ENCODE results near the gene DUSP8. TPM values are rescaled to one million over a fixed set of nuclear protein-coding genes. Genes with fewer than 3 reads are reported as not detected.

Gene DUSP8
- total RNA-seq, 2 experiments from 2014 or later, result 83.9 to 91.2 TPM

GRCh38 chr11:1515082-1516060 lies 56.7 kb downstream of the DUSP8 start:
- TF ChIP-seq CTCF (IDR thresholded peaks at IDR 0.05), result peak; percentile 84
- Histone ChIP-seq H3K4me1 (ENCODE audit: insufficient read depth, low read length) (peaks cover 70% of the 10 kb centered on the region), H3K36me3 (ENCODE audit: insufficient read depth, low read length) (peaks cover 11% of the 10 kb centered on the region), H3K4me3 (ENCODE audit: low read length) (no peak overlapping the region), H3K27me3 (ENCODE audit: control insufficient read depth in 1 of 2, insufficient read depth in 2 of 2, low read length in 2 of 2) (no peaks in the 10 kb centered on the region), H3K27ac (ENCODE audit: low read depth in 1 of 2, low read length in 2 of 2) (no peak overlapping the region), H3K9me3 (ENCODE audit: control insufficient read depth in 1 of 2, insufficient read depth in 1 of 2, low read length in 2 of 2) (no peaks in the 10 kb centered on the region)
- ATAC-seq (ENCODE audit: poor library complexity), result peak; percentile 80
- Mint-ChIP-seq H3K27me3 (no peaks in the 10 kb centered on the region), H3K4me1 (ENCODE audit: low read depth) (peaks cover 66% of the 10 kb centered on the region), H3K27ac (peak overlapping the region; percentile 29), H3K4me3 (peak overlapping the region; percentile 42), H3K9me3 (no peaks in the 10 kb centered on the region), H3K36me3 (ENCODE audit: low read depth) (peaks cover 10% of the 10 kb centered on the region)
- intact Hi-C loops (cut with DNase I, micrococcal nuclease), result loop anchor here (1.0 to 10.0 kb wide), 5 partner anchors 63 to 671 kb away; partner anchors contain the start of genes POLR2L (in 1 of the 2) and TSPAN4 (in 1 of the 2)
- peak; percentile 55 to 83 (median 68) for DNase-seq
- POLR2A ChIA-PET, result no interaction called here
- CTCF ChIA-PET, result interaction anchor here (1.4 to 1.8 kb wide), 2 partner anchors 59 to 312 kb away, joined by 6 to 9 read pairs; no protein-coding TSS in a partner anchor

GRCh38 chr11:1514336-1515061 lies 57.6 kb downstream of the DUSP8 start:
- H3K27me3 Mint-ChIP-seq, result no peaks in the 10 kb centered on the region
- Histone ChIP-seq H3K9me3 (ENCODE audit: control insufficient read depth in 1 of 2, insufficient read depth in 1 of 2, low read length in 2 of 2) (no peaks in the 10 kb centered on the region), H3K4me1 (ENCODE audit: insufficient read depth, low read length) (peaks cover 65% of the 10 kb centered on the region), H3K27ac (ENCODE audit: low read depth in 1 of 2, low read length in 2 of 2) (no peak overlapping the region), H3K27me3 (ENCODE audit: control insufficient read depth in 1 of 2, insufficient read depth in 2 of 2, low read length in 2 of 2) (no peaks in the 10 kb centered on the region), H3K36me3 (ENCODE audit: insufficient read depth, low read length) (peaks cover 9% of the 10 kb centered on the region), H3K4me3 (ENCODE audit: low read length) (no peak overlapping the region)
- intact Hi-C loops (cut with DNase I, micrococcal nuclease), result loop anchor here (1.0 to 10.0 kb wide), 5 partner anchors 62 to 670 kb away; partner anchors contain the start of genes POLR2L (in 1 of the 2) and TSPAN4 (in 1 of the 2)
- H3K36me3 Mint-ChIP-seq (ENCODE audit: low read depth), result peaks cover 10% of the 10 kb centered on the region
- CTCF ChIA-PET, result interaction anchor here (1.4 to 1.8 kb wide), 2 partner anchors 60 to 312 kb away, joined by 6 to 9 read pairs; no protein-coding TSS in a partner anchor
- no peak overlapping the region for H3K27ac Mint-ChIP-seq
- H3K4me1 Mint-ChIP-seq (ENCODE audit: low read depth), result peaks cover 65% of the 10 kb centered on the region
- no peak overlapping the region for H3K4me3 Mint-ChIP-seq
- POLR2A ChIA-PET, result no interaction called here
- no peak for ATAC-seq (ENCODE audit: poor library complexity)
- H3K9me3 Mint-ChIP-seq, result no peaks in the 10 kb centered on the region
- DNase-seq, result no peak
- TF ChIP-seq CTCF (IDR thresholded peaks at IDR 0.05), result no peak
